Fibroblast of lung (primary cell): ENCODE results near the gene TLL1.

Experiments used
- EZH2 ChIP-seq: IDR thresholded peaks from 2 replicates; pipeline ENCODE4 v1.5.1; 2012; ENCODE audit warnings: low read length, control low read depth, mild to moderate bottlenecking; ENCODE audit errors: missing control alignments
- TF ChIP-seq, protein P1 (sequence below), 2 donors: IDR thresholded peaks in 1 of 2; conservative IDR thresholded peaks in 1 of 2; 1 replicate in 1 of 2; 2 replicates in 1 of 2; pipeline ENCODE4 v1.5.1; 2011 to 2012; ENCODE audit warnings: low read length in 2 of 2, control low read depth in 1 of 2, inconsistent platforms in 1 of 2, low read depth in 1 of 2, mild to moderate bottlenecking in 1 of 2

DNA sequence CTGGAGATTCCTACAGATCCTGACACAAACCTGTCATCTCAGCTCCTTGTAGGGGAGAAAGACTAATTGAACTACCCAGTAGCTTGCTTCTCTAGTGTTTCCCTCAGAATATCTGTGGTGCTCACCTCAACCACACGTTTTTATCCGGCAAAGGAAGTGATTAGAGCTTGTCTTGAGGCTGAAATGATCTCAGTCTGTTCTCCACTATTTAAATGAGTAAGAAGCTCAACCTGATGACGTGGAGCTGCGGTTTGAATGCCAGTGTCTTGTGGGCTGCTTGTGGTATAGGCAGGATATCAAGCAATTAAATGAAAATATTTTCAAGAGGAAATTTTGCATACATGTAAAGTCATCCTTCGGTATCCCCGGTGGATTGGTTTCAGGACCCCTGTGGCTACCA is 270.2 kb downstream of the TLL1 start:
- TF ChIP-seq, protein P1, sequence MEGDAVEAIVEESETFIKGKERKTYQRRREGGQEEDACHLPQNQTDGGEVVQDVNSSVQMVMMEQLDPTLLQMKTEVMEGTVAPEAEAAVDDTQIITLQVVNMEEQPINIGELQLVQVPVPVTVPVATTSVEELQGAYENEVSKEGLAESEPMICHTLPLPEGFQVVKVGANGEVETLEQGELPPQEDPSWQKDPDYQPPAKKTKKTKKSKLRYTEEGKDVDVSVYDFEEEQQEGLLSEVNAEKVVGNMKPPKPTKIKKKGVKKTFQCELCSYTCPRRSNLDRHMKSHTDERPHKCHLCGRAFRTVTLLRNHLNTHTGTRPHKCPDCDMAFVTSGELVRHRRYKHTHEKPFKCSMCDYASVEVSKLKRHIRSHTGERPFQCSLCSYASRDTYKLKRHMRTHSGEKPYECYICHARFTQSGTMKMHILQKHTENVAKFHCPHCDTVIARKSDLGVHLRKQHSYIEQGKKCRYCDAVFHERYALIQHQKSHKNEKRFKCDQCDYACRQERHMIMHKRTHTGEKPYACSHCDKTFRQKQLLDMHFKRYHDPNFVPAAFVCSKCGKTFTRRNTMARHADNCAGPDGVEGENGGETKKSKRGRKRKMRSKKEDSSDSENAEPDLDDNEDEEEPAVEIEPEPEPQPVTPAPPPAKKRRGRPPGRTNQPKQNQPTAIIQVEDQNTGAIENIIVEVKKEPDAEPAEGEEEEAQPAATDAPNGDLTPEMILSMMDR (conservative IDR thresholded peaks at IDR 0.05 in 1 of 2, IDR thresholded peaks at IDR 0.05 in 1 of 2; ENCODE audit: low read depth in 1 of 2, low read length in 2 of 2) = no peak
- TF ChIP-seq EZH2 = no peak
